GM19395 (cell line): ENCODE data around the gene DTX3.

Experiments used
- ATAC-seq: cut with Tn5 transposase; IDR thresholded peaks from one replicate; pipeline ENCODE4 v1.9.1; 2021; ENCODE audit warnings: mild to moderate bottlenecking, moderate library complexity; ENCODE audit not compliant: unreplicated experiment

Gene DTX3

DNA sequence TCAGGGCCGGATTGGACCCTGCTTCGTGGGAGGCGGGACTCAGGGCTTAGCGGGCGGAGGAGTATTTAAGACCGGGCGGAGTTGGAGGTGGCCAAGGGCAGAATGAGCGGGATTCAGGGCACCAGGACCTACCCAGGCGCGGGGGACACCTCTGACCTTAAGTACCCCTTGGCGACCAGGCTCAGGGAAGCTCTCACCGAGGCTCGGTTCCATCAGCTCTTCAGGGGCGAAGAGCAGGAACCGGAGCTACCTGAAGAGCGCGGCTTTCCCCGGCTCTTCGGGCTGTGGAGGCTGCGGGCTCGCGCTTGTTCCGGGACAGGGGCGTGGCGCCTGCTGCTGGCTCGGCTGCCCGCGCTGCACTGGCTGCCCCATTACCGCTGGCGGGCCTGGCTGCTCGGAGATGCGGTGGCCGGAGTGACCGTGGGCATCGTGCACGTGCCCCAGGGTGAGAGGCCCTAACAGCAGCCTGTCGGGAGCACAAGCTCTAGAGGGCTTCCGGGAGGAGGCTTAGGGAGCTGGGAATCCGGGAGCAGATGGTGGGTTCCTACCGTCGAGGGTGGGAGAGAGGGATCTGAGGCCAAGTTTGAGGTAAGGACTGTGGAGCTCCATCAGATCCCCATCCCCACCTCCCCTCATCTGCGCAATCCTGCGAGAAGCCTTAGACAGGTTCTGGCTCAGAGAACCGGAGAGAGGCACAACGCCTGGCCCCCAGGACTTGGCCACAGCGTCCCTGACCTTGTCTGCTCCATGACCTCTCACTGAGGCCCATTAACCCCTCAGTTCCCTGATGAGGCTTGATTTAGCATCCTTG is 15.0 kb downstream of the DTX3 start:
- no peak for ATAC-seq

DNA sequence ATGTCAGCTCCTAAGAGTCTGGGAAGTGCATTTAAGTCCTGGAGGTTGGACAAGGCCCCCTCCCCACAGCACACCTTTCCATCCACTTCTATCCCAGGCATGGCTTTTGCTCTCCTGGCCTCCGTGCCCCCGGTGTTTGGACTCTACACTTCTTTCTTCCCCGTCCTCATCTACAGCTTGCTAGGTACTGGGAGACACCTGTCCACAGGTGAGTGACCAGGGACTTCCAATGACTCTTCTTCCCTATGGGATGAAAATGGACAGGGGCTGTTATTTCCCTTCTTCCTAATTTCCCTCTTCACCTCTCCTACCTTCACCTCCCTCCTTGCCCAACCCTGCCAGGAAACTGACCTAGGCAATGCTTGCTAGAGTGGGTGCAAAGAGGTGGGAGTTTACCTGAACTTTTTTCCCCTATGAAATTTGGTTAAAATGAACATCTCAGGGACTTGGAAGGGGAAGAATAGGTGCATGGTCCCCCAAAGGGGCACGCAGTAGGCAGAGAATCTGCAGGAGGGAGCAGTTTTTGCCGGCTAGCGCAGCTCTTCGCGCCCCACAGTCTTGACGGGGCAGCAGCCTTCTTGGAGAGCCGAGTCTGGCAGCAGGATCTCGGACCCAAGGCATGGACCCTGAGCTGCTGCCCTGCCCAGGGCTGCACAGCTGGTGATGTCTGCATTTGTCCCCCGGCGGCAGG is 15.8 kb downstream of the DTX3 start:
- ATAC-seq = no peak

DNA sequence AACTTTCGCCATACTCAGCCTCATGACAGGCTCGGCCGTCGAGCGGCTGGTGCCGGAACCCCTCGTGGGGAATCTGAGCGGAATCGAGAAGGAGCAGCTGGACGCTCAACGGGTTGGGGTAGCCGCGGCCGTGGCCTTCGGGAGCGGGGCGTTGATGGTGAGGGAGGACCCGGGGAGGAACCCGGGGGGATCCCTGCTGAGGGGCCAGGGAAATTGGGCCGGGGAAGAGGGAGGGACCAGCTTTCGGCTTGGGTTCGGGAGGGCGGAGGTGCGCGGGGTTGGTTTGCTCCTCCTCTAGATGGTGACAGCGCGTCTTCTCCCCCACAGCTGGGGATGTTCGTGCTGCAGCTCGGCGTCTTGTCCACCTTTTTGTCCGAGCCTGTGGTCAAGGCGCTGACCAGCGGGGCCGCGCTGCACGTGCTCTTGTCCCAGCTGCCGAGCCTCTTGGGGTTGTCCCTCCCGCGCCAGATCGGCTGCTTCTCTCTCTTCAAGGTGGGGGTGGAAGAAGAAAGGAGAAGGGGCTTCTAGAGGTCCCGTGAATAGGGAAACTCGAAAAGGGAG is 16.4 kb downstream of the DTX3 start:
- no peak for ATAC-seq

DNA sequence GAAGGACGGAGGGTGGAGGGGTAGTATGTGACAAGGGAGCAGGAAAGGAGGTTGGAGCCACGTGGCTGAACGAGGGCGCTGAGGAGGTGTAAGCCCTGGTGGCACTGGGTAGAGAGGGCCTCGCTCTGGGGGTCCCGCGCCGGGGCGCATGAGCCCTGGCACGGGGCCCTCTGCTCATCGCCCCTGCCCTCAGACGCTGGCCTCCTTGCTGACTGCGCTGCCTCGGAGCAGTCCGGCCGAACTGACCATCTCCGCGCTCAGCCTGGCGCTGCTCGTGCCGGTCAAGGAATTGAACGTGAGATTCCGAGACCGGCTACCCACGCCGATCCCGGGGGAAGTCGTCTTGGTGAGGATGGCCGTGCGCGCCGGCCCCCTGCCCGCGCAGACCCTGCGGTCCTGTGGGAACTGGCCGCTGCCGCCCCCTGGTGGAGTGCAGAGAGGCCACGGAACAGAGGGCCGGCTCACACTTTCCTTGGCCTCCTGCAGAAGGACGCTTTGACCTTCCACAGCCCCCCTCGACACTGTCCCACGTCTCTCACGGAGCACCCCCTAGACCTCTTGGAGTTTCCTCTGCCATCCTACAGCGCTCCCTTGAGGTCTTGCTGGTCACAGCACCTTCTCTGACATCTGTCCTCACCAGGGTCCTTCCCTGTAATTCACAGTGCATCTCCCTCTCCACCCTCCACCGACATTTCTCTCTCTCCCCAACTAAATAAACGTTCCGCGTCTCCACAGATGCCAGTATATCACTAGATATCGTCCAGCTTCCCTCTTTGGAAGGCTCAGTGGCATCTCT is 17.1 kb downstream of the DTX3 start:
- ATAC-seq = peak; percentile 68

DNA sequence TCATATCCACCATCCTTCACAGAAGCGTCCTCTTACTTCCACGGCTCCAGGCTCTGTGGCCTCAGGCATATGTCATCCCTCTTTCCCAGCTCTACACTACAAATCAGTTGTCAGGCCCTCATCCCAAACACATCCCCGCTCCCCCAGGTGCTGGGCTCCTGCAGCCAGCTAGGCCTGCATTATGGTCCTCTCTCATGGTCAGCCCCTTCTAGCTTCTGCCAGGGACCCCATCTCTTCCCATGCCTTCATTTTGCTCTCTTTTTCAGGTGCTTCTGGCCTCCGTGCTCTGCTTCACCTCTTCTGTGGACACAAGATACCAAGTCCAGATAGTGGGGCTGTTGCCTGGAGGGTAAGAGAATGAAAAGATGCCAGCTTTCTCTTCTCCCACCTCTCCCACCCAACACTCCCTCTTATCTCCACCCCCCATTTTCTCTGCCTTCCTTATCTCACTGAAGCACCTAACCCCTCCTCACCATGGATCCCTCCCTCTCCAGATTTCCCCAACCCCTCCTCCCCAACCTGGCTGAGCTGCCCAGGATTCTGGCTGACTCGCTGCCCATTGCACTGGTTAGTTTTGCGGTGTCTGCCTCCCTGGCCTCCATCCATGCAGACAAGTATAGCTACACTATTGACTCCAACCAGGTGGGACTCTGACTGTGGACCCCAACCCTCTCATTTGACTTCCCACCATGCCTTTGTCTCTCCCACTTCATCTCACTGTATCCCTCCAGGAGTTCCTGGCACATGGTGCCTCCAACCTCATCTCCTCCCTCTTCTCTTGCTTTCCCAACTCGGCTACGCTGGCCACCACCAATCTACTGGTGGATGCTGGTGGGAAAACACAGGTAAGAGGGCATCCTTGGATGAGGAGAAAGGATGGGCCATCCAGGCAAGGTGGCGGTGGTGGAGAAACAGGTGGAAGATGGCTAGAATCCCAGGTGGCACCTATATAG is 17.9 kb downstream of the DTX3 start:
- no peak for ATAC-seq

DNA sequence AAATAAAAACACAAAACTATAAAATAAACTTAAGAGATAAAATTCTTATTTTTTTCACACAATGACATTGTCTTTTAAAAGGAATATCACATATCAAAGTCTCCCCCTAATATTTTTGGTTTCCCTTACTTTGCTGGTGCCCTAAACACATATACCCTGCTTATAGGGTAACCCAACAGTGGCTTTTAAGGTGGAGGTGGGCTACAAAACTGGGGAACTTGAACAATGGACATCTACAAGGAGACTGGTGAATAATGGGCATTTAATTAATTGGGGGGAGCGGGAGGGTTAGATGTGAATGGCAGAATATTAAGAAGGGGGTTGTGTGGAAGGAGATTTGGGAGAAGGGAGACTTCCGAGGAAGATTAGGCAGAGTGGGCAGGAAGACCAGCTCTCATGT is 18.8 kb downstream of the DTX3 start:
- no peak for ATAC-seq

DNA sequence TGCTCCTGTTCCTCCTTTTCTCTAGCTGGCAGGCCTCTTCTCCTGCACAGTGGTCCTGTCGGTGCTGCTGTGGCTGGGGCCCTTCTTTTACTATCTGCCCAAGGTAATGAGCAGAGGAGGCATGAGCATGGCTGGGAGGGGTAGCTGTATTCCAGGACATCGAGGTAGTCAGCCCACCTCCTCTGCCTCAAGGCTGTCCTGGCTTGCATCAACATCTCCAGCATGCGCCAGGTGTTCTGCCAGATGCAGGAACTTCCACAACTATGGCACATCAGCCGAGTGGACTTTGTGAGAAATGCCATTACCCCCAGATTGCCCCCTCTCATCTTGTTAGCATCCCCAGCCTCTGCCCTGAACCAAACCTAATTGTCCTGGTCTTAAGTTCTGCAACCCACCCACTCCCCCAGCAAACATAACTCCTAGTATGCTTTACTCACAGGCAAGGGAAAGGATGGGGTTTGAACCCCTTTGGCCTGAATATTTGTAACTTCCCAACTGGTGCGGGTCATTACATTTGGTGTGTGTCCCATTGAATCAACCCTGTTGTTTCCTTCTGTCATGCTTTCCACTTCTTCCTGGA is 19.3 kb downstream of the DTX3 start:
- ATAC-seq = no peak

DNA sequence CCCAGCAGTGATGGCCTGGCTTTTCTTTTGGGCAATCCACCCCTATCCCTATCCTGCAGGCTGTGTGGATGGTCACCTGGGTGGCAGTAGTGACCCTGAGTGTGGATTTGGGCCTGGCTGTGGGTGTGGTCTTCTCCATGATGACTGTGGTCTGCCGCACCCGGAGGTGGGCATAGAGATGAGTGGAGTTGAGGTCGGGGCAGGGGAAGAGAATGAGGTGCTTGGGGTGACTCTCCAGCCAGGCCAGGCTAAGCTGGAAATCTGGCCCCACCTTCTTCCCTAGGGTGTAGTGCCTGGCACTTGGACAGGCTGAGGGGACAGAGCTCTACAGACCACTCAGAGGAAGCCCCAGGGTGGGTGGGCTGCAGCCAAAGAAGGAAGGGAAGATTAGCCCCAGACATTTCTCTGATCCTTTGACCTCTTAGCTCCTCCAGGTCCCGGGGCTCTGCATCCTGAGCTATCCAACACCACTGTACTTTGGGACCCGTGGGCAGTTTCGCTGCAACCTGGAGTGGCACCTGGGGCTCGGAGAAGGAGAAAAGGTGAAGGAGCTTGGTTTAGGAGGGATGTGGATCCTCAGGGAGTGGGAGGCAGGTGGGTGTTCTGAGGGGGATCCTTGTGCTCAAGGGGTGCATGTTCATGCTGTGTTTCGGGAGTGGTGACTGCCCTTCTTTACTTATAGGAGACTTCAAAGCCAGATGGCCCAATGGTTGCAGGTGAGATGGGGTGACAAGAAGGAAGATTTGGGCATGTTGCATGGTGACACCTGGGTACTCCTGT is 20.0 kb downstream of the DTX3 start:
- ATAC-seq = no peak

DNA sequence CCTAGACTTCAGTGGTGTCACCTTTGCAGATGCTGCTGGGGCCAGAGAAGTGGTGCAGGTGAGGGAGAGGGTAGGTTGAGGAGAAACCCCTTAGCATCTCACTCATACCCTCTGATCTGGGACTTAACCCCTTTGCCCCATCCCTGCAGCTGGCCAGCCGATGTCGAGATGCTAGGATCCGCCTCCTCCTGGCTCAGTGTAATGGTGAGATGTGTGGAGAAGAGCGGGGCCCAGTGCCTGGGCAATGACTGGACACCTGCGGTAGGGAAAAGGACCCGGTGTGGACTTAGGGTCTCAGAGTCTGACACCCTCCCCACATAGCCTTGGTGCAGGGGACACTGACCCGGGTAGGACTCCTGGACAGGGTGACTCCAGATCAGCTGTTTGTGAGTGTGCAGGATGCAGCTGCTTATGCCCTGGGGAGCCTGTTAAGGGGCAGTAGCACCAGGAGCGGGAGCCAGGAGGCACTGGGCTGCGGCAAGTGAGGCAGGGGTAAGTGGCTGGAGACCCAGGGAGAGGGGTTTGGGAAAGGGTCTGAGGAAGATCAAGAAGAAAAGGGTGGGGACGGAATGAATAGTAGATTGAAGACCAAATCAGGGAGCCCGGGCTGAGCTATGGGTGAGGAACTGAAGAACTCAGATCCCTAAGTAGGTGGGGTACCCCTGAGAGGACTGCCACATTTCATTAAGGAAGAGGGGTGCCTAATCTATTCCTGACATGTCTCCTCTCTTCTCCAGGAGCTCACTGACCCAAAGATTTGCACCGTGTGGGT is 20.8 kb downstream of the DTX3 start:
- no peak for ATAC-seq

DNA sequence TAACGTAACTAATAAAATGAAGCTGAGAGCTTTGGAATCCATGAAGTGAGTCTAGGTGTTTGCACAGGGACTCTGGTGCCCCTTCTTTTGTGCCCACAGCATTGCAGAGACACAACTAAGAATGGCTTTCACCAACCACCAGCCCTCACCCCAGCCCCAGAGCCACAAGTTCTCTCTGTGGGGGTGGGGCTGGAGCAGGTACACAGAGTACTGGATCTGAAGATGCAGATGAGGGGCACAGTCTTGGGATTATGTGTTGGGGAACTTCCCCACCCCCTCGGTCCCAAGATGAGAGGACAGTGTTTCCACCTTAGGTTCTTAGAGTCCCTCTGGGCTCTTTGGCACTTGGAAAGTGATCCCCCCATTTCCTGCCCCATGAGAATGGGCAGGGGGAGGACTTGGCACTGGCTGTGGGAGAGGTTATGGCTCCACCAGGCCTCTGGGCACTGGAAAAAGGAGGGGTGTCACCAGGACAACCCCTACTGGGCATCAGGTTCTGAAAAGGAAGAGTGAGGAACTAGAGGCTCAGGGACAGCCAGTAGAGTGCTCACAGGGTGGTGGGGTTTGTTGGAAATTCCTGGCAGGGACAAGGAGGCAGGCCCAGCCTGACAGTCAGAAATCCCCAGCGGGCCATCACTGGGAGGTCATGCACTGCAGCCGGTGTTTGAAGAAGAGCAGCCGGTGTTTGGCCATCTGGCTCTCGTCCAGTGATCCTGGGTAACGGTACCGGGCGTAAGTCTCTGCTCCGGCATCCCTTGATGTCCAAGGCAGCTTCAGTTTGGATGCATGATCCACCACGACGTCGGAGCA is 21.7 kb downstream of the DTX3 start:
- ATAC-seq = no peak

DNA sequence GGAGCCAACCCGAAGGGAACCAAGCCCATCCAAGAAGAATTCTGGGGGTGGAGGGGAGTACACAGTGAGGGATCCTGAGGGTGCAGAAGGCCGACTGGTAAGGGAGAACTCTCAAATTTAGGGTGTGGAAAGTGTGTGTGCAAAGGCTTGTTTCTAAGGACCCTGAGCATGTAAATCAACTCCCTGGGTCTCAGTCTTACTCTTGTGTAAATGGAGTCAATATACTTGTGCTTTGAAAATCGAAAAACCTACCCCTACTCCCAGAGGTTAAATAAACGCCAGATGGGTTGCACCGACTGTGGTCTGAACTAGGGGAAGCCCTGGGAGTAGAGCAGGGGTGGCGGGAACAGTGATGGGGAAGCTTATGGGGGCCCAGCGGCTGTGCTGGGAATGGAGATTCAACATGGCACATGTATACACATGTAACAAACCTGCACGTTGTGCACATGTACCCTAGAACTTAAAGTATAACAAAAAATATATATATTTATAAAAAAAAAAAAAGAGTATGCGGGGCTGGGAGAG is 22.4 kb downstream of the DTX3 start:
- no peak for ATAC-seq

DNA sequence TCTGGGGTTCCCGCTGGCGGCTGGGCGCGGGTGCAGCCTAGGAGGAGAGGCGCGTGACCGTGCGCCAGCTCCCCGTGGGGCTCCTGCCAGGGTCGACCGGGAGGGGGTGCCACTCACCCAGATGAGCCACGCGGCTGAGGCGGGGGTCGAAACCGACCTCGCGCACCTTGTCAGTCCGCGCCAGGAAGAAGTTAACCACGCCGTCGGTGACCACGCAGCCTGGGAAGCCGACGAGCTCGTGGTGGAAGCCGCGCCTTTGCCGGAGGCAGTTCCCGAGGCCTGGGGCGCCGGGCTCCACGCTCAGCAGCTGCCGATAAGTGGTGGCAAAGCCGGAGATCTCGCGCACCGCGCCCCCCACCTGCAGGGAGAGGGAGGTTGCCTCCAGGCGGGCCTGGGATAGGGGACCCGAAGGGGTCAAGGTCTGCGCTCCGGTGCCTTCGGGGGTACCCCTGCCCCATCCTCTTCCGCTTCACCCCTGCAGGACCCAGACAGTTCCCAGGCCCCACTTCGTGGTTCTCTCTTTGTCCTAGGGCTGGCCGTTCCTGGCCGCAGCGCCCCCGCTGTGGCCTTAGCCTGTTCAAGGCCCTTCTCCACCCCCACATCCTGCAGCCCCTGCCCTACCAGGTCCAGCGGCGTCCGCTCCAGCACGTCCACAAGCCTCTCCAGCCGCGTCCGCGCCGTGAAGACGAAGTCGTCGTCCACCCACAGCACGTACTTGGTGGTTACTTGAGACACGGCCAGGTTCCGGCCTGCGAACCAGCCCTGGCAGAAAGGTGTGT is 23.1 kb downstream of the DTX3 start:
- ATAC-seq = no peak

DNA sequence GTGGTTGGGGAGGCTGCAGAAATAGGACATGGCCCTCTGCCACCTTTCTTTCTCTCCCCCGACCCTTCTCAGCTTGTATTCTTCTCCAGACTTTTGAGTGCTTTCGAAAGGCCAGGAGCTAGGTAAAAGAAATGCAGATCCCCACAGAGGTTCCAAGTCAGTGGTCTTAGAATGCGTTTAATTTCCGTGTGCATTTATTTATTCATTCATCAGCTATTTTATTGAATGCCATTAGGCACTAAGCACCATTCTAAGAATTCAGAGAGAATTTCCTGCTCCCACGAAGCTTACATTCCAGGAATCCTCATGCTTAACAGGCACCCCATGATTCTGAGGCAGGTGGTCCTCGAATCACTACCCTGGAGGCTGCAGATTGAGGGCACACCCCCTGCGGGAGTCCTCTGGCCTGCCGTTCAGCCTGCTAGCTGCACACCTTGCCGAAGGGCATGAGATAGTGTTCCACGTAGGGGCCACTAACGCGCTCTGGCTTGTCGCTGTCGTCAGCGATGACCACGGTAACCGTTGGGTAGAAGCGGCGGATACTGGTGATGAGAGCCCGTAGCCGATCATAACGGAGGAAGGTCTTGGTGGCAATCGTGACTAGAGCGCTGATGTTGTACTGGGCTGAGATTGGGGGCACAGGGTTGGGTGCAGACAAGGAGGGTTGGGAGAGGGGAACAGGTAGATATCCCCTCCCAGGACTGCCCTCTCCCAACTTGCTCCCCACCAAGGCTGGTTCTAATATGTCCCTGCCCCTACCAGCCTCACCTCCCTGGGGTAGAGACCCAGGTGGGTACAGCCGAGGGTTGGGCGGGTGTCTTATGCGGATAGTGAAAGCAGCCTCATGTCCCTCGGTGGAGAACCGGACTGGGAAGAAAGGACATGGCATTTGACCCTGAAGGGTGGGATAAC is 23.9 kb downstream of the DTX3 start:
- no peak for ATAC-seq

DNA sequence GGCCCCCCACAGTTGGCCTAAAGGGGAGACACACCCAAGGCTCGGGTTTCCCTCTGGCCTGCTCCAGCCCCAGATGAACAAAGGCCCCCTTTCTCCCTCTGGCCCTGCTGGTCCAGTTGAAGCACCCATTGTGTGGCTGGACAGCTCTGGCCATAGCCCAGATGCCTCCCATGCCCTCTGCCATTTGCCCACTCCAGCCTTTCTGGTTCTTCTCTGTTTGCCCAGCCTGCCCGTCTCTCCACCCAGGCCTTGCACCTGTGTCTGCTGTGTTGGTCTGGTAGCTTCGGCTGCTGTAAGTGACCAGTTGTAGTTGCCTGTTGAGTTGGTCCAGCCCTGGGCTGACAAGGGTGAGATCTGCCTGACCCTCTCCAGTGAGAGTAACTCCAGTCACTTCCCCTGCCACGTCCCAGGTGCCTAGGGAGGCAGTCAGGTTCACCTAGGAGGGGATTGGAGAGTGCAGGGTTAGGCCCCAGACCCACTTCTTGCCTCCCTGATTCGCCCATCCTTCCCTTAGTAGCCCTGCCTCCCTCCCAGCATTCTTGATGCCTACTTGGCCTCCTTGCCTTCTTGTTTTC is 25.4 kb downstream of the DTX3 start:
- no peak for ATAC-seq

DNA sequence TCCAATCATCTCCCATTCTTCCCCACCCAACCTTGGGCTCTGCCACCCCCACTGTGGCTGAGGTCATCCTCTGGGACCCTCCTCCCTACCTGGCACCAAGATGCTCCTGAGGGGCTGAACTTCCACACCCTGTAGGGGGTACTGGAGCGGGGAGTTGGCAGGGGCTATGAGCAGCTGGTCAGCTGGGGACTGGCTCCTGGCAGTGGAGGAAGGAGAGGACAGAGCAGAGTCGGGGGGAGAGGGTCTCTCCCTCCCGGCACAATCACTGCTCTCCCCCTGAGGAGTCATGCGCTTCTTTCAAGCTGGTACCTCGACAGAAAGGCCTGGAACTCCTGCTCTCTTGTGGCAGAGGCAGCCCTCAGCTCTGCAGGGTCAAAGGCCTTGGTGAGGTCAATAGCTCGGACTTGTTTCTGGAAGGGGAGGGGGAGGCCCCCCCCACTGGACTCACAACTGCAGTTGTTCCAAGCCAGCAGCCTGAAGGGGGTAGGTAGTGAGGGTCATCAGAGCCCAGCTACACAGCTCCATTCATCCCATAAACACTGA is 26.3 kb downstream of the DTX3 start:
- ATAC-seq = no peak
